Endothelial cell of umbilical vein (primary cell): Measurements from ENCODE around the gene STAT5A. TPM values are rescaled to one million over a fixed set of nuclear protein-coding genes. Genes with fewer than 3 reads are reported as not detected.

Experiments used
- BruUV-seq: library from RNA; stranded (reverse); fragments of 400-500 nt; replicated peaks from 2 replicates; lab custom pipeline; 2021; lab: Mats Ljungman, UMichigan
- CTCF ChIA-PET: fragments of 300-600, 350-600 bp; sonication (Branson Sonifier 250); formaldehyde crosslinking; loops from one replicate; lab custom pipeline; 2021; ENCODE audit warnings: antibody characterized with exemption, inconsistent platforms; lab: Charles Lee
- POLR2A ChIA-PET: fragments of 300-600, 350-600 bp; sonication (Branson Sonifier 250); formaldehyde crosslinking; loops from one replicate; lab custom pipeline; 2021; ENCODE audit warnings: antibody characterized with exemption, inconsistent platforms; lab: Charles Lee
- DNase-seq: peaks from one replicate; pipeline ENCODE4 v3.0.0-alpha.2; 2011; ENCODE audit warnings: low read depth, low spot score
- FAIRE-seq: peaks from 2 replicates; lab custom pipeline; 2011; peaks lifted over from hg19 to GRCh38; lab: Jason Lieb, UNC
- H2AFZ ChIP-seq: 2 replicates; pipeline ENCODE4 v1.6.0; 2012; ENCODE audit warnings: low read depth, low read length, control low read depth, inconsistent platforms
- H3K27ac ChIP-seq: 2 replicates; pipeline ENCODE4 v1.5.1; 2011; ENCODE audit warnings: low read depth, mild to moderate bottlenecking, control low read depth, low read length, moderate library complexity; ENCODE audit not compliant: insufficient read depth
- H3K27me3 ChIP-seq, 2 experiments: 2 replicates each; pipeline versions ENCODE4 v1.6.0 to v1.6.1; 2011; ENCODE audit warnings: low read length in 2 of 2, mixed read lengths in 1 of 2; ENCODE audit not compliant: control insufficient read depth in 2 of 2, insufficient read depth in 2 of 2
- H3K36me3 ChIP-seq, 2 experiments: 2 replicates in 1 of 2; 3 replicates in 1 of 2; pipeline ENCODE4 v1.5.1; 2011; ENCODE audit warnings: low read length in 2 of 2, mild to moderate bottlenecking in 1 of 2, moderate library complexity in 1 of 2; ENCODE audit not compliant: control insufficient read depth in 2 of 2, insufficient read depth in 2 of 2; ENCODE audit errors: extremely low read depth in 1 of 2
- H3K4me1 ChIP-seq: 3 replicates; pipeline ENCODE4 v1.5.1; 2011; ENCODE audit warnings: mild to moderate bottlenecking, low read length; ENCODE audit not compliant: control insufficient read depth, insufficient read depth; ENCODE audit errors: extremely low read depth
- H3K4me2 ChIP-seq: 2 replicates; pipeline ENCODE4 v1.6.1; 2011; ENCODE audit warnings: low read length, control low read depth, mixed read lengths; ENCODE audit not compliant: insufficient read depth
- H3K4me3 ChIP-seq, 3 experiments: fragments of 200-600 bp in 1 of 3; sonication (generic), shearing (Covaris generic) in 1 of 3; replicated peaks in 1 of 3; 2 replicates each; pipeline ENCODE4 v1.5.1; 2011 to 2016; ENCODE audit warnings: control low read depth in 3 of 3, low read length in 3 of 3, mild to moderate bottlenecking in 2 of 3, inconsistent platforms in 1 of 3, low read depth in 1 of 3, moderate library complexity in 1 of 3; ENCODE audit not compliant: insufficient read depth in 1 of 3
- H3K79me2 ChIP-seq: 2 replicates; pipeline ENCODE4 v1.6.0; 2012; ENCODE audit warnings: low read length, inconsistent platforms; ENCODE audit not compliant: control insufficient read depth, insufficient read depth
- H3K9ac ChIP-seq: replicated peaks from 2 replicates; pipeline ENCODE3; 2011; ENCODE audit warnings: low read length, control low read depth; ENCODE audit not compliant: insufficient read depth; ENCODE audit errors: extremely low read depth
- H3K9me1 ChIP-seq: replicated peaks from 3 replicates; pipeline ENCODE4 v1.6.0; 2011; ENCODE audit warnings: mild to moderate bottlenecking, low read length; ENCODE audit not compliant: control insufficient read depth, insufficient read depth; ENCODE audit errors: extremely low read depth
- H3K9me3 ChIP-seq: replicated peaks from 2 replicates; pipeline ENCODE4 v1.5.1; 2012; ENCODE audit warnings: low read length, inconsistent platforms; ENCODE audit not compliant: control insufficient read depth, insufficient read depth
- H4K20me1 ChIP-seq: replicated peaks from 2 replicates; pipeline ENCODE3; 2011; ENCODE audit warnings: mild to moderate bottlenecking, low read length; ENCODE audit not compliant: control insufficient read depth, insufficient read depth; ENCODE audit errors: extremely low read depth
- EZH2 ChIP-seq: IDR thresholded peaks from 2 replicates; pipeline ENCODE4 v1.6.1; 2012; ENCODE audit warnings: borderline replicate concordance, low read depth, mild to moderate bottlenecking, moderate library complexity, low read length, inconsistent platforms; ENCODE audit not compliant: severe bottlenecking
- FOS ChIP-seq: IDR thresholded peaks from 2 replicates; pipeline ENCODE4 v1.6.1; 2011; ENCODE audit warnings: mild to moderate bottlenecking, low read length, moderate library complexity, borderline replicate concordance; ENCODE audit not compliant: insufficient read depth
- GATA2 ChIP-seq: IDR thresholded peaks from 2 replicates; pipeline ENCODE4 v1.7.0; 2011; ENCODE audit warnings: low read depth, mild to moderate bottlenecking, moderate library complexity, mixed read lengths, low read length; ENCODE audit not compliant: insufficient read length, insufficient read depth
- JUN ChIP-seq: IDR thresholded peaks from 2 replicates; pipeline ENCODE4 v1.6.1; 2011; ENCODE audit warnings: borderline replicate concordance, low read depth; ENCODE audit not compliant: insufficient read length, insufficient read depth
- MYC ChIP-seq: IDR thresholded peaks from one replicate; pipeline ENCODE4 v1.6.1; 2011; ENCODE audit warnings: mild to moderate bottlenecking, low read depth, low read length
- POLR2A ChIP-seq: IDR thresholded peaks from 2 replicates; pipeline ENCODE4 v1.6.1; 2012; ENCODE audit warnings: low read depth, mild to moderate bottlenecking, control low read depth, low read length
- POLR2AphosphoS5 ChIP-seq: IDR thresholded peaks from 2 replicates; pipeline ENCODE4 v1.6.1; 2012; ENCODE audit warnings: low read depth, mild to moderate bottlenecking, control low read depth, low read length, moderate library complexity; ENCODE audit not compliant: insufficient read depth
- dilution Hi-C: fragments of 300-500 bp; cut with MboI; formaldehyde crosslinking; loops from one replicate; pipeline ENCODE4 v1.15.0; 2019; ENCODE audit warnings: low sequenced_read_pairs; ENCODE audit not compliant: extremely low pct_ligation_motif_present
- intact Hi-C: fragments of 100-400 bp; cut with micrococcal nuclease; formaldehyde crosslinking; loops from one replicate; pipeline ENCODE4 v1.10.0; 2022
- polyA plus RNA-seq, 4 experiments: library from polyadenylated mRNA; depleted of rRNA in 3 of 4; stranded (reverse) in 3 of 4; unstranded in 1 of 4; fragments of >200 nt; gene quantifications; 2 replicates each; pipeline versions ENCODE4 v1.2.1 to v1.2.3, GENCODE V29; 2011 to 2012; ENCODE audit warnings: missing spikeins in 1 of 4
- total RNA-seq: library from RNA; stranded (reverse); gene quantifications from 2 replicates; pipeline ENCODE4 v1.2.3, GENCODE V29; 2021
- TF ChIP-seq, protein P1 (sequence below): IDR thresholded peaks from 2 replicates; pipeline ENCODE4 v1.6.1; 2011; ENCODE audit not compliant: insufficient read depth, insufficient read length
- TF ChIP-seq, protein P2 (sequence below), 2 donors: IDR thresholded peaks; 1 replicate in 1 of 2; 2 replicates in 1 of 2; pipeline ENCODE4 v1.5.1; 2011; ENCODE audit warnings: low read length in 2 of 2, mild to moderate bottlenecking in 2 of 2, moderate library complexity in 2 of 2, control low read depth in 1 of 2, inconsistent platforms in 1 of 2, low read depth in 1 of 2; ENCODE audit not compliant: insufficient read depth in 1 of 2; ENCODE audit errors: extremely low read depth in 1 of 2

STAT5A gene
- total and polyA plus RNA-seq, 2 donors (not counting 3 experiments of a cell fraction or from before 2014, with no cell fraction given), result 18.0 to 23.4 TPM

DNA sequence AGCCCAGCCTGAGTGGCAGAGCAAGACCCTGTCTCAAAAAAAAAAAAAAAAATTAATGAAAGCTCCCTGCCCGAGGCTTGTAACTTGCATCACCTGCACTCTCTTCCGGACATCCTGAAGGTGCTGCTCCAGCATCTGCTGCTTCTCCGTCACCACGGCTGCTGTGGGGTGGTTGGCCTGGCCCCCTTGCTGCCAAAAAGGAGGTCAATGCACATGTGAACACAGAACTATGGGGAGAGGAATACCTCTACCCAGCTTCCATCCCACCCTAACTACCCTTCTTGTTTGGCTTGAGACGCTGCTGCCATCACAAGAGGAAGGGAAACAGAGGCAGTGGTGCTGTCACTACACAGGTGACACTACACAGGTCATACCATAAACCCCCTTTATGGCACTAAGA, 50.9 kb downstream of the STAT5A start:
- Histone ChIP-seq H3K4me3 (no peak overlapping the region), H3K79me2 (peaks cover 3% of the 10 kb centered on the region), H3K4me2 (no peak overlapping the region), H3K36me3 (peaks cover 13 to 22% of the 10 kb centered on the region in 2 experiments), H3K9ac (no peak overlapping the region), H3K27me3 (no peaks in the 10 kb centered on the region), H3K4me1 (peaks cover 23% of the 10 kb centered on the region), H3K9me1 (no peaks in the 10 kb centered on the region), H4K20me1 (no peaks in the 10 kb centered on the region), H3K9me3 (no peaks in the 10 kb centered on the region), H2AFZ (no peak overlapping the region), H3K27ac (no peak overlapping the region)
- TF ChIP-seq MYC, result no peak
- no peak for TF ChIP-seq GATA2
- POLR2A ChIA-PET, result no interaction called here
- no TSS peak for BruUV-seq
- dilution Hi-C loops (loop anchor here (25.0 kb wide), 1 partner anchor 173 kb away; no protein-coding TSS in a partner anchor), intact Hi-C loops (no loop called here)
- DNase-seq, result no peak
- CTCF ChIA-PET, result interaction anchor here (1.0 kb wide), 1 partner anchor 134 kb away, joined by 3 read pairs; no protein-coding TSS in a partner anchor
- no peak for FAIRE-seq

GRCh38 chr17:42340691-42341127, 52.4 kb downstream of the STAT5A start:
- Histone ChIP-seq H2AFZ (no peak overlapping the region), H3K4me3 (no peak overlapping the region), H3K9me1 (no peaks in the 10 kb centered on the region), H3K4me2 (no peak overlapping the region), H3K9ac (no peak overlapping the region), H3K4me1 (peaks cover 23% of the 10 kb centered on the region), H3K79me2 (peaks cover 3% of the 10 kb centered on the region), H3K36me3 (peaks cover 11 to 22% of the 10 kb centered on the region in 2 experiments), H4K20me1 (no peaks in the 10 kb centered on the region), H3K9me3 (no peaks in the 10 kb centered on the region), H3K27me3 (no peaks in the 10 kb centered on the region), H3K27ac (no peak overlapping the region)
- FAIRE-seq (no peak), DNase-seq (no peak)
- ChIA-PET CTCF (interaction anchor here (0.5 to 2.3 kb wide), 9 partner anchors 12 to 187 kb away, joined by 3 to 9 read pairs (median 4); no protein-coding TSS in a partner anchor), POLR2A (interaction anchor here (0.6 kb wide), 1 partner anchor 123 kb away, joined by 3 read pairs; no protein-coding TSS in a partner anchor)
- intact Hi-C loops (no loop called here), dilution Hi-C loops (loop anchor here (25.0 kb wide), 1 partner anchor 172 kb away; no protein-coding TSS in a partner anchor)
- BruUV-seq, result no TSS peak
- TF ChIP-seq, protein P1, sequence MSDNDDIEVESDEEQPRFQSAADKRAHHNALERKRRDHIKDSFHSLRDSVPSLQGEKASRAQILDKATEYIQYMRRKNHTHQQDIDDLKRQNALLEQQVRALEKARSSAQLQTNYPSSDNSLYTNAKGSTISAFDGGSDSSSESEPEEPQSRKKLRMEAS, result no peak
- TF ChIP-seq POLR2A (no peak), POLR2AphosphoS5 (no peak), GATA2 (no peak), EZH2 (no peak), FOS (no peak), JUN (no peak), MYC (no peak)
- TF ChIP-seq, protein P2, sequence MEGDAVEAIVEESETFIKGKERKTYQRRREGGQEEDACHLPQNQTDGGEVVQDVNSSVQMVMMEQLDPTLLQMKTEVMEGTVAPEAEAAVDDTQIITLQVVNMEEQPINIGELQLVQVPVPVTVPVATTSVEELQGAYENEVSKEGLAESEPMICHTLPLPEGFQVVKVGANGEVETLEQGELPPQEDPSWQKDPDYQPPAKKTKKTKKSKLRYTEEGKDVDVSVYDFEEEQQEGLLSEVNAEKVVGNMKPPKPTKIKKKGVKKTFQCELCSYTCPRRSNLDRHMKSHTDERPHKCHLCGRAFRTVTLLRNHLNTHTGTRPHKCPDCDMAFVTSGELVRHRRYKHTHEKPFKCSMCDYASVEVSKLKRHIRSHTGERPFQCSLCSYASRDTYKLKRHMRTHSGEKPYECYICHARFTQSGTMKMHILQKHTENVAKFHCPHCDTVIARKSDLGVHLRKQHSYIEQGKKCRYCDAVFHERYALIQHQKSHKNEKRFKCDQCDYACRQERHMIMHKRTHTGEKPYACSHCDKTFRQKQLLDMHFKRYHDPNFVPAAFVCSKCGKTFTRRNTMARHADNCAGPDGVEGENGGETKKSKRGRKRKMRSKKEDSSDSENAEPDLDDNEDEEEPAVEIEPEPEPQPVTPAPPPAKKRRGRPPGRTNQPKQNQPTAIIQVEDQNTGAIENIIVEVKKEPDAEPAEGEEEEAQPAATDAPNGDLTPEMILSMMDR (IDR thresholded peaks at IDR 0.05; ENCODE audit: extremely low read depth in 1 of 2, insufficient read depth in 1 of 2, low read depth in 1 of 2, low read length in 2 of 2), result no peak
